CD14-positive monocyte (primary cell): ENCODE data around the gene ZMYND15. TPM values are rescaled to one million over a fixed set of nuclear protein-coding genes. Genes with fewer than 3 reads are reported as not detected.

Experiments
- DNase-seq, 3 donors: peaks; one replicate each; pipeline ENCODE4 v3.0.0-alpha.2; 2011 to 2022
- H2AFZ ChIP-seq: 2 replicates; pipeline ENCODE4 v1.6.0; 2012; ENCODE audit warnings: mild to moderate bottlenecking, low read depth, low read length, inconsistent platforms; ENCODE audit not compliant: insufficient read depth, poor library complexity, severe bottlenecking
- H3K27ac ChIP-seq, 2 donors: 1 replicate in 1 of 2; 2 replicates in 1 of 2; pipeline ENCODE4 v1.5.1; 2012 to 2013; ENCODE audit warnings: low read length in 2 of 2, control low read depth in 1 of 2, inconsistent platforms in 1 of 2, low read depth in 1 of 2, mild to moderate bottlenecking in 1 of 2
- H3K27me3 ChIP-seq, 2 donors: one replicate each; pipeline versions ENCODE4 v1.6.0 to v1.6.1; 2011 to 2013; ENCODE audit warnings: low read length in 2 of 2; ENCODE audit not compliant: control insufficient read depth in 2 of 2, insufficient read depth in 2 of 2
- H3K36me3 ChIP-seq, 2 donors: replicated peaks in 1 of 2; 1 replicate in 1 of 2; 2 replicates in 1 of 2; pipeline versions ENCODE4 v1.5.1 to v1.6.1; 2012 to 2013; ENCODE audit warnings: low read length in 2 of 2, control low read depth in 1 of 2, inconsistent platforms in 1 of 2, mild to moderate bottlenecking in 1 of 2; ENCODE audit not compliant: insufficient read depth in 2 of 2, control insufficient read depth in 1 of 2
- H3K4me1 ChIP-seq, 2 donors: 1 replicate in 1 of 2; 2 replicates in 1 of 2; pipeline versions ENCODE4 v1.5.1 to v1.6.1; 2012 to 2013; ENCODE audit warnings: low read length in 2 of 2, control low read depth in 1 of 2, inconsistent platforms in 1 of 2, mild to moderate bottlenecking in 1 of 2, moderate library complexity in 1 of 2; ENCODE audit not compliant: insufficient read depth in 2 of 2, control insufficient read depth in 1 of 2
- H3K4me2 ChIP-seq: replicated peaks from 2 replicates; pipeline ENCODE3; 2012; ENCODE audit warnings: low read length, moderate library complexity, mild to moderate bottlenecking; ENCODE audit not compliant: poor library complexity, severe bottlenecking; ENCODE audit errors: extremely low read depth
- H3K4me3 ChIP-seq, 3 experiments: fragments of 200-600 bp in 1 of 3; sonication (generic) in 1 of 3; replicated peaks in 1 of 3; 1 replicate in 2 of 3; 2 replicates in 1 of 3; pipeline ENCODE4 v1.5.1; 2011 to 2013; ENCODE audit warnings: low read length in 3 of 3, mild to moderate bottlenecking in 3 of 3, control low read depth in 2 of 3, low read depth in 2 of 3, inconsistent platforms in 1 of 3, moderate library complexity in 1 of 3
- H3K79me2 ChIP-seq: 2 replicates; pipeline ENCODE4 v1.6.0; 2012; ENCODE audit warnings: mild to moderate bottlenecking, control low read depth, inconsistent platforms, low read length, moderate library complexity; ENCODE audit not compliant: insufficient read depth
- H3K9ac ChIP-seq: 2 replicates; pipeline ENCODE4 v1.6.0; 2017; ENCODE audit warnings: low read length, mild to moderate bottlenecking; ENCODE audit not compliant: insufficient read depth, poor library complexity, severe bottlenecking
- H3K9me3 ChIP-seq, 2 donors: replicated peaks in 1 of 2; 1 replicate in 1 of 2; 2 replicates in 1 of 2; pipeline versions ENCODE4 v1.5.1 to v1.6.1; 2012 to 2013; ENCODE audit warnings: low read length in 2 of 2, control low read depth in 1 of 2; ENCODE audit not compliant: control insufficient read depth in 1 of 2, insufficient read depth in 1 of 2
- H4K20me1 ChIP-seq: 2 replicates; pipeline ENCODE4 v1.6.0; 2012; ENCODE audit warnings: mild to moderate bottlenecking, low read length, control low read depth, moderate library complexity; ENCODE audit not compliant: insufficient read depth
- H3K27ac Mint-ChIP-seq, 7 donors: one replicate each; pipeline ENCODE4 v1.8.0; 2020; ENCODE audit warnings: mild to moderate bottlenecking in 7 of 7, mixed read lengths in 7 of 7, moderate library complexity in 6 of 7, inconsistent platforms in 2 of 7
- H3K27me3 Mint-ChIP-seq, 3 donors: one replicate each; pipeline ENCODE4 v1.8.0; 2021 to 2022; ENCODE audit warnings: low read depth in 3 of 3, mild to moderate bottlenecking in 3 of 3, mixed read lengths in 3 of 3, moderate library complexity in 3 of 3, inconsistent platforms in 1 of 3
- H3K36me3 Mint-ChIP-seq, 2 donors: one replicate each; pipeline ENCODE4 v1.8.0; 2020; ENCODE audit warnings: mixed read lengths in 2 of 2, inconsistent platforms in 1 of 2, mild to moderate bottlenecking in 1 of 2
- H3K4me1 Mint-ChIP-seq: one replicate; pipeline ENCODE4 v1.8.0; 2020; ENCODE audit warnings: mild to moderate bottlenecking, mixed read lengths
- H3K4me3 Mint-ChIP-seq, 2 donors: one replicate each; pipeline ENCODE4 v1.8.0; 2020; ENCODE audit warnings: mild to moderate bottlenecking in 2 of 2, mixed read lengths in 2 of 2, moderate library complexity in 1 of 2
- H3K9me3 Mint-ChIP-seq, 7 donors: one replicate each; pipeline ENCODE4 v1.8.0; 2020 to 2022; ENCODE audit warnings: mixed read lengths in 7 of 7, mild to moderate bottlenecking in 6 of 7, moderate library complexity in 6 of 7, inconsistent platforms in 2 of 7
- WGBS: methylation state at CpG from one replicate; pipeline ENCODE4 v1.1.5; 2013; ENCODE audit warnings: missing lambda C conversion rate; ENCODE audit not compliant: insufficient coverage; 5-methylcytosine and 5-hydroxymethylcytosine counted together
- intact Hi-C, 2 donors: fragments of 100-400 bp; cut with micrococcal nuclease; formaldehyde crosslinking; loops; one replicate each; pipeline versions ENCODE4 v1.15.0 to v1.15.1; 2023
- polyA plus RNA-seq, 3 donors: library from polyadenylated mRNA; depleted of rRNA in 1 of 3; unstranded in 2 of 3; stranded (reverse) in 1 of 3; fragments of 300-500 nt in 2 of 3; fragments of >200 nt in 1 of 3; fragmentation: Illumina TruSeq in 2 of 3; gene quantifications; 1 replicate in 2 of 3; 2 replicates in 1 of 3; pipeline ENCODE4 v1.2.3, GENCODE V29; 2012 to 2021
- TF ChIP-seq, protein P1 (sequence below): fragments of 200-600 bp; IDR thresholded peaks from one replicate; pipeline ENCODE4 v1.8.0; 2022; ENCODE audit warnings: antibody characterized with exemption, mild to moderate bottlenecking

The ZMYND15 gene
- polyA plus RNA-seq, 3 donors: 0.97 to 13.6 (median 1.2) TPM

DNA sequence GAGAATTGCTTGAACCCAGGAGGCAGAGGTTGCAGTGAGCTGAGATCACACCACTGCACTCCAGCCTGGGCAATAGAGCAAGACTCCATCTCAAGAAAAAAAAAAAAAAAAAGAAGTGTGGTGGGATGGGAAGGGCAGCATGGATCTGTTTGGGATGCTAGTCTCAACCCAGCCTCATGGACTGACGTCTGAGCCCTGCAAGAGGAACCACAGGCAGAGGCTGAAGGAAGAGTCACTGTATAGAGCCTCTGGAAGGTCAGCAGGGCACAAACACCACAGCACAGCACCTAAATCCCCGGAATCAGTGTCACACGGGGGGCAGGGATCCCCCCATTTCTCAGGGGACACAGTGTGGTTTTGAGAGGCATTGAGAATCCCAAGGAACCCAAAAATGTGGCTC, 11.0 kb downstream of the ZMYND15 start:
- H4K20me1 ChIP-seq: no peaks in the 10 kb centered on the region
- no peaks in the 10 kb centered on the region for H3K9me3 ChIP-seq
- H3K27ac ChIP-seq: no peak overlapping the region
- no peak overlapping the region for H2AFZ ChIP-seq
- peaks cover 5 to 9% of the 10 kb centered on the region in 2 donors for H3K27me3 ChIP-seq
- peak overlapping the region in 1 of 7 donors; percentile 25 for H3K27ac Mint-ChIP-seq
- H3K4me3 Mint-ChIP-seq: peak overlapping the region in 1 of 2 donors; percentile 21
- H3K9me3 Mint-ChIP-seq: peaks cover 0 to 2% (median 0%) of the 10 kb centered on the region in 7 donors
- no peak overlapping the region for H3K9ac ChIP-seq
- H3K27me3 Mint-ChIP-seq: peaks cover 22 to 59% (median 33%) of the 10 kb centered on the region in 3 donors
- H3K79me2 ChIP-seq: no peaks in the 10 kb centered on the region
- intact Hi-C loops: no loop called here
- H3K36me3 ChIP-seq: no peaks in the 10 kb centered on the region
- TF ChIP-seq, protein P1, sequence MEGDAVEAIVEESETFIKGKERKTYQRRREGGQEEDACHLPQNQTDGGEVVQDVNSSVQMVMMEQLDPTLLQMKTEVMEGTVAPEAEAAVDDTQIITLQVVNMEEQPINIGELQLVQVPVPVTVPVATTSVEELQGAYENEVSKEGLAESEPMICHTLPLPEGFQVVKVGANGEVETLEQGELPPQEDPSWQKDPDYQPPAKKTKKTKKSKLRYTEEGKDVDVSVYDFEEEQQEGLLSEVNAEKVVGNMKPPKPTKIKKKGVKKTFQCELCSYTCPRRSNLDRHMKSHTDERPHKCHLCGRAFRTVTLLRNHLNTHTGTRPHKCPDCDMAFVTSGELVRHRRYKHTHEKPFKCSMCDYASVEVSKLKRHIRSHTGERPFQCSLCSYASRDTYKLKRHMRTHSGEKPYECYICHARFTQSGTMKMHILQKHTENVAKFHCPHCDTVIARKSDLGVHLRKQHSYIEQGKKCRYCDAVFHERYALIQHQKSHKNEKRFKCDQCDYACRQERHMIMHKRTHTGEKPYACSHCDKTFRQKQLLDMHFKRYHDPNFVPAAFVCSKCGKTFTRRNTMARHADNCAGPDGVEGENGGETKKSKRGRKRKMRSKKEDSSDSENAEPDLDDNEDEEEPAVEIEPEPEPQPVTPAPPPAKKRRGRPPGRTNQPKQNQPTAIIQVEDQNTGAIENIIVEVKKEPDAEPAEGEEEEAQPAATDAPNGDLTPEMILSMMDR: no peak
- H3K4me3 ChIP-seq: no peak overlapping the region
- no peak overlapping the region for H3K4me2 ChIP-seq
- peaks cover 37 to 43% of the 10 kb centered on the region in 2 donors for H3K4me1 ChIP-seq
- no peak for DNase-seq
- H3K4me1 Mint-ChIP-seq: peaks cover 47% of the 10 kb centered on the region
- WGBS: 0% methylated on average over 1 of the region's 3 CpGs
- H3K36me3 Mint-ChIP-seq: no peaks in the 10 kb centered on the region

GRCh38 chr17:4751932-4752331, 12.3 kb downstream of the ZMYND15 start:
- peaks cover 33 to 34% of the 10 kb centered on the region in 2 donors for H3K4me1 ChIP-seq
- no peaks in the 10 kb centered on the region for H3K9me3 ChIP-seq
- H3K27me3 ChIP-seq: peaks cover 5 to 9% of the 10 kb centered on the region in 2 donors
- intact Hi-C loops: no loop called here
- peak overlapping the region in 1 of 2 donors; percentile 11 for H3K4me3 Mint-ChIP-seq
- H3K36me3 ChIP-seq: no peaks in the 10 kb centered on the region
- H3K27ac Mint-ChIP-seq: no peak overlapping the region
- no peak overlapping the region for H3K9ac ChIP-seq
- TF ChIP-seq, protein P1: no peak
- H3K4me3 ChIP-seq: no peak overlapping the region
- H3K9me3 Mint-ChIP-seq: no peaks in the 10 kb centered on the region
- no peaks in the 10 kb centered on the region for H3K79me2 ChIP-seq
- no peak overlapping the region for H2AFZ ChIP-seq
- peaks cover 20 to 49% (median 24%) of the 10 kb centered on the region in 3 donors for H3K27me3 Mint-ChIP-seq
- 93% methylated on average over 2 of the region's 5 CpGs for WGBS
- no peaks in the 10 kb centered on the region for H4K20me1 ChIP-seq
- H3K27ac ChIP-seq: no peak overlapping the region
- H3K4me1 Mint-ChIP-seq: peaks cover 40% of the 10 kb centered on the region
- no peaks in the 10 kb centered on the region for H3K36me3 Mint-ChIP-seq
- no peak for DNase-seq
- no peak overlapping the region for H3K4me2 ChIP-seq
